T-helper 22 cell (primary cell): ENCODE measurements around the gene APOL2.
"Not testable (repeated sequence)": the region's sequence is repeated elsewhere in the genome, so short reads cannot be mapped to it uniquely, and the experiment has no call there.

Experiments
- DNase-seq: peaks from one replicate; pipeline ENCODE4 v3.0.0-alpha.2; 2020; ENCODE audit warnings: low read depth

The APOL2 gene

DNA sequence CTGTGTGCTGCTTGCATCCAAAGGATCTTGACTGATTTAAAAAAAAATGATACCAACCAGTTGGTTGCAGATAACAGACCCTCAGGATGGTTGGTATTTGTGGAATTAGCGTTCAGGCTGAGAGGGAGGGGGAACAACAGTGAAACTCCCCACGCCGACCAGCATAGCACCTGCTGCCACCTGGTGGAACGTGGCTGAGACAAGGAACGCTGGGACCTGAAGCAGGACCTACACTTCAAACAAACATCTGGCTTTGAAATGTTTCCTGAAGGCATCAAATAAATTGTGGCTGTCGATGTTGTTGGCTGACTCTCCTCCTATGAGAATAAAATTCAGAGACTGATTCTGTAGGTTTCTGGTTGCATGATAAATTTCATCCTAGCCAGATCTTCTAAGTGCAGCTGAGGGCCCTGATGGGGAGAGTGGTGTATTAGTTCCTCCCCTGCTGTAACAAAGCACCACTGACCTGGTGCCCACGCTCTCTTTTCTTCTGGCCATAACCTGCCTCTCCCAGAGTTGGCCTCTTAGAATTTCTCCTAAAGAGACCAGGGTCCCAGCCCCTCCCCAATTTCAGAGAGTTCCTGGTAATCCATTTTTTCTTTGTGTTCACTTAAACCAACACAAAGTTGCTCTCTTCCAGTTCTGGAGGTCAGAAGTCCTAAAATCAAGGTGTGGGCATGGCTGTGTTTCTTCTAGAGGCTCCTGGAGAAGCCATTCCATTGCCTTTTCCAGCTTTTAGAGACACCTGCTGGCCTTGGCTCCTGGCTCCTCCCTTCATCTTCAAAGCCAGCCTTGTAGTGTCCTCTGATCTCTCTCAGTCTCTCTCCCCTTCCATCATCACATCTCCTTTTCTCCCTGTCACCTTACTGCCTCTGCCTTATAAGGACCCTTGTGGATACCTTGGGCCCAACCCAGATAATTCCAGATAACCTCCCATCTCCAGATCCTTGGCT is 17.3 kb downstream of the APOL2 start:
- DNase-seq = no peak

DNA sequence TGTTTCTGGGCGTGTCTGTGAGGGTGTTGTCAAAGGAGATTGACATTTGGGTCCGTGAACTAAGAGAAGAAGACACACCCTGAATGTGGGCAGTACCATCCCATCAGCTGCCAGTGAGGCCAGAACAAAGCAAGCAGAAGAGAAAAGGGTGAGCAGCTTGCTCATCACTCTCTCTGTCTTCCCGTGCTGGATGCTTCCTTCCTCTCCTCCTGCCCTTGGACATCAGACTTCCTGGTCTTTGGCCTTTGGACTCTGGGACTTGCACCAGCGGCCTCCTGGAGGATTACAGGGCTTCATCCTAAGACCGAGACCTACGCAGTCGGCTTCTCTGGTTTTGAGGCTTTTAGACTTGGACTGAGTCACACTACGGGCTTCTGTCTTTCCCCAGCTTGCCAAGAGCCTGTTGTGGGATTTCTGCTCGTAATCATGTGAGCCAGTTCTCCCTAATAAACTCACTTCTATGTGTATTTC is 18.8 kb downstream of the APOL2 start:
- no peak for DNase-seq

DNA sequence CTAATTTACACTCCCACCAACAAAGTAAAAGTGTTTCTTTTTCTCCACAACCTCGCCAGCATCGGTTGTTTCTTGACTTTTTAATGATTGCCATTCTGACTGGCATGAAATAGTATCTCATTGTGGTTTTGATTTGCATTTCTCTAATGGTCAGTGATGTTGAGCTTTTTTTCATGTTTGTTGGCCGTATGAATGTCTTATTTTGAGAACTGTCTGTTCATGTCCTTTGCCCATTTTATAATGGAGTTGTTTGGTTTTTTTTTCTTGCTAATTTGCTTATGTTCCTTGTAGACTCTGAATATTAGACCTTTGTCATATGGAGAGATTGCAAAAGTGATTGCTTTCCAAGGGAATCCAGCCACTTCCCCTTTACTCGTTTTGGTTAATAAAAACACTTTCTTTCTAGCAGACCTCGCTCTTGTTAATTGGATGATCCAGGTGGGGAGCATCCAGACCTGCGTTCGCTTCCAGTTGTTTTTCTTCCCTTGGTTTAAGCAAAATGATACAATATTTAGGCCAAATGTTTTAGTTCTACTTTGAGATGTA is 20.6 kb downstream of the APOL2 start:
- DNase-seq = no peak

DNA sequence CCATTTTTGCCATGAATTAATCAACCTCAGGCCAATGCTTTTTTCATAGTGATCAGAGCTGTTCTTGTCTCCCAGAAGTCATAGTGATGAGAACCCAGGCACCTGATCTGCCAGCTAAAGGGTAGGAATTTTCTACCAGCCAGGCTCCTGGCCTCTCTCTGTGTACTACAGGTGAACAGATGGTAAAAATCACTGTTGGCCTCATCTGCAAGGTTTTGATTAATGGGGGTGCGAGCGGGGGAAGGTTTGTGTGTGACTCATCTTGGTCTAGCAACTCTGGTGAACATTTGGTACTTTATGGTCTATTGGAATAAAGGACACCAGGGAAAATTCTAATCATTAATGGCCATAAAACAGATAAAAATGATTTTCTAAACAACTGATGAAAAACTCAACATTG is 23.3 kb downstream of the APOL2 start:
- DNase-seq = no peak

DNA sequence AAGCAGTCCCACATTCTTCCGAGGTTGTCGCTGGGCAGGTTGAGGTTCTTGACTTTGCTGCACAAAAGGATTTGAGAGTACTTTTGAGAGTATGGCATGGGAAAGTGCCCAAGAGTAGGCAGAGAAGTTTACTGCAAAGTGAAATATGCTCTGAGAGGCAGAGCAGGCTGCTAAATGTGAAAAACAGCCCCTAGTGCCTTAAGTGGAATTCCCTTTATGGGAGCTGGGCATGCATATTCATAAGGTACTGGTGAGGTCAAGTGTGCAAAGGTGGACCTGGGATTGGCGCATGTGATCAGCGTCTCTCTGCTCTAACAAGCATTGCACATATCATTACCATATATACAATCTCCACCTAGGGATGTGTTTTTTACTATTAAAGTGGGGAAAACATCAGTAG is 25.7 kb downstream of the APOL2 start:
- no peak for DNase-seq

DNA sequence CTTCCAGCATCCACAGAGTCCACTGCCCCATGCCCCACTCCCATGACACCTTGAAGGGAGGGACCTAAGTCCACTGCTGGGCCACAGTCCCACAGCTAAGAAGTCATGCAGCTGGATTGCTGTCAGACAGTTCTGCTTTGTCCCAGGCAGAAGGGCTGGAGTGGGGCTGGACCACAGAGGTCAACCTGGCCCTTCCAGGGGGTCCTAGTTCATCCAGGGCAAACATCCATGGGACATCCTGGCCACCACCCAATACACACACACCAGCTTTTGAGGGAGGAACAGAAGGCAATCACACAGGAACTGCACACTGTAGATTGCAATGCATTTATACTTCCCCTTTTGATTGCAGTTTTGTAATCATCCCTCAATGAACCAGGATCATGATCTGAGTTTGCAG is 26.4 kb downstream of the APOL2 start:
- DNase-seq = no peak

DNA sequence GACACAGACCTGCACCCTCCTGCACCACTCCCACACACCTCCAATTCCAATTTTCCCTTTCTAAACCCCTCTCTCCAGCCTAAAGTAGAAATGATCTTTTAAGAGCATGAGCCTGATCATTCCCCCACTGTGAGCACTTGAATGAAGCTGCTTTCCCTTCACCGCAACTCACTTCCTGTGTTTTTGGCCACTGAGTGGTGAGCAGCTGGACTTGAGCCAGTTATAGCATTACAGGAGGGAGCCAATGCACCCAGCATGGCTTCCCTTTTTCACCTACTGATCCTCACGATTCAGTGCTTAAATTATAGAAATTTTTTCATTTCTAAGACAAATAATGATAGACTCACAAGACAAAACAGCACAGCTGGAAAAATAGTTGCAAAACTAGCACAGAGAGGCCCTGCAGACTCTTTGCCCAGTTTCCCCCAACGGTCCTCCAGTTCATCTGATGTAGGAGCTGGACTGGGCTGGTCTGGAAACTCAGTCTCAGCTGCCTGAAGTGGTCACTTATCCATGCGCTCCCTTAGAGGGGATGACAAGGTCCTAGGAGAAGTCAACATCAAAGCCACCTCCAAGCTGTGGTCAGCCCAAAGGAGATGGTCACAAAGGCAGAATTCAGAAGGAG is 28.0 kb downstream of the APOL2 start:
- DNase-seq = no peak

DNA sequence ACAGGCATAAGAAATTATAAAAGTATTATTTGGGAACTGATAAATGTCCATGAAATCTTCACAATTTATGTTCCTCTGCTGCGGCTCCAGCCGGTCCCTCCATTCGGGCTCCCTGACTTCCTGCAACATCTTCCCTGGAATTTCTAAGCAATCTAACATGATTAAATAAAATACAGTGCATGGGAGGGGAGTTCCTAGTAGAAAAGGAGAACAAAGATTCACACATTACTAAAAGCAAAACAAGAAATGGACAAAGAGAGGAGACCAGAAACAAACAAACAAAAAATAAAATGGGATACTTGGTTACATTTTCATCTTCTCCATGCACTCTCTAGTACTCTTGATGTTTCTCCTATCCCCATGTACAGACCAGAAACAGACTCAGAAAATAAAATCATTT is 29.1 kb downstream of the APOL2 start:
- no peak for DNase-seq

DNA sequence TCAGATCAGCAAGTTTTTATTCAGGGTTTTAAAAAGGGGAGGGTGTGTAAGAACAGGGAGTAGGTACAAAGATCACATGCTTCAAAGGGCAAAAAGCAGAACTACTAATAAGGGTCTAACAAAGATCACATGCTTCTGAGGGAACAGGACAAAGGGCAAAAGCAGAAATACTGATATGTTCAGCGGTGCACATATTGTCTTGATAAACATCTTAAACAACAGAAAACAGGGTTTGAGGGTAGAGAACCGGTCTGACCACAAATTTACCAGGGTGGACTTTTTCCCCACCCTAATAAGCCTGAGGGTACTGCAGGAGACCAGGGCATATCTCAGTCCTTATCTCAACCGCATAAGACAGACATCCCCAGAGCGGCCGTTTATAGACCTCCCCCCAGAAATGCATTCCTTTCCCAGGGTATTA is 29.8 kb downstream of the APOL2 start:
- DNase-seq = not testable (repeated sequence)

DNA sequence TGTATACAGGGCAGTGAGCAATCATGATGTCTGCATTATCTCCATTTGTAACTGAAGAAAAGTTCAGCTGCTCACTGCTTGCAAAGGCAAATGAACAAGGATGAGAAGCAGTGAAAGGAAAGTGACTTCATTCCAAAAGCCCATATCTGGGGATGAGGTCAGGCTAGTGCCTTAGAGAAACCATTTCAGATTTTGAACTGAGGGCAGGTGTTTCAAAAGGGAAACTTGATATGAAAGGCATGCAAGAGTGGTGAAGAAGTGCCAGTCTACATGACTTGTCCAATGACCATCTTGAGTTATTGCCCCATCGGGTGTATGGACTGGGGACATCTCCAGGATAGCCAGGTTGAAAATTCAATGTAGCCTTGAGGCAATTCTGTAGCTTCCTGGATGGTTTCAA is 30.4 kb downstream of the APOL2 start:
- no peak for DNase-seq

DNA sequence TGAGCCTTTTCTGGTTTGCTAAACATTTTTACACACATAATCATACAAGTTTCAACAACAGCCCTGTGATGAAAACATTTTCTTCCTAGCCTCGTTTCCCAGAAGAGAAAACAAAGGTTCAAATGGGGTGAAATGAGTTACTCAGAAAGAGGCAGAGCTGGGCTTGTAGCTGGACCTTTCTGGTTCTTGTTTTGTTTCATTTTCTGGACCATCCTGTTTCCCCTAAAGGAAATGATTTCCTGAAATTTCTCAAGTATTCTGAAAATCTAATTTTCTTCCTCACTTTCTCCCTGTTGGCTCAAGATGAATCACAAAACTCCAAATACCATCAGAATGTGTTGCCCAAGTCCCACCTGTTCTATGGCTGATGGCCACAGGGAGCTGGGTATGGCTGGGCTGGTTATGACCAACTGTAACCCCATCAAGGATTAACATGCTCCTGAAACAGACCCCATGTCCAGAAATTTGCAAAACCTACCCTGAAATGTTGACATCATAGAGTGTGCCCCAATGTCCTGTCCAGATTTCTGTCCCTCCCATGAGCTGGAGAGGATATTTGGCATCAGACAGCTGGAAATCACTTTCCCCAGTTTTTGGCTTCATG is 31.1 kb downstream of the APOL2 start:
- DNase-seq = no peak

DNA sequence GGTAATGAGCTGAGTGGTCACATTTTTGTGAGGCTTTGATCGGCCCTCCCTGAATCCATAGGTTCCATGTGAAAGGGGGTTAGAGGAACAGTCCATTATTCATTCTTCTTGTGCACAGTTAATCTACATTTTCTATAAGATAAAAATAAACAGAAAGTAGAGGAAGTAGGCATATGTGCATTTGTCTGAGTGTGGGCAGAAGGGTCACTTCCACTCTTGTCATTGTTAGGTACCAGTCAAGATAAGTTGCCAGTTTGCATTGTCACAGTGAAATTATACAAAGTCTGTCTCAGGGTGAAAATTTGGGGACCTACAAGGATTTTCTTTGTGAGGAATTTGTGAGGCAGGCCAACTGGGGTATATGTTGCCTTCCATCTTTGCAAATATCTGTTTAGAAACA is 33.1 kb downstream of the APOL2 start:
- DNase-seq = no peak

DNA sequence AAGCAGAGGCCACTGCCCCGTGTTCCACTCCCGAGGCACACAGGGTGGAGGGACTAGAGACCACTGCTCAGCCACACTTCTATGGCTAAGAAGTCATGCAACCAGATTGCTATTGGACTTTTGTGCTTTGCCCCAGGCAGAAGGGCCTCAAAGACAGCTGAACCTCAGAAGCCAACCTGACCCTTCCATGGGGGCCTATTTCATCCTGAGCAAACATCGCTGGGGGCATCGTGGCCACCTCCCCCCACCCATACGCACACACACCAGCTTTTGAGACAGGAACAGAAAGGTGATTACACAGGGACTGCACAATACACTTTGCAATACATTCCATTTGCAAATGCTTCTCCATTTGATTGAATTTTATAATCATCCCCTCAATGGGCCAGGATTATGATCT is 33.8 kb downstream of the APOL2 start:
- DNase-seq = not testable (repeated sequence)

DNA sequence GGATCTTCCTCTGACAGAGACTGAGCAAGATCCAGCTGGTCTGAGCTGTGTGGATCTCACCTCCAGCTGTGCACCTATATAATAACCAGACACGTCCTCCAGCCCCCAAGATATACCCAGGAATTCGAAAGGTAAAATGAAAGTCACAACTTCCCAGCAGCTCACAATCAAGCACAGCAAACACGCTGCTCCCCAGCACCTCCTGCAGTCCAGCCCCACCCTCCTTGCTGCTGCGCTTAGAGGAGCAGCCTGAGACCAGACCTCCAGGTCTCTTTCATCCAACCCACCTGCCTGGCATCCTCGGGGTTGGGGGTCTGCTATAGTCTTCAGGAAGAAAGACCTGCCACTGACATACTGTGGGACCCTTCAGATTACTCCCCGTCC is 34.7 kb downstream of the APOL2 start:
- DNase-seq = no peak

DNA sequence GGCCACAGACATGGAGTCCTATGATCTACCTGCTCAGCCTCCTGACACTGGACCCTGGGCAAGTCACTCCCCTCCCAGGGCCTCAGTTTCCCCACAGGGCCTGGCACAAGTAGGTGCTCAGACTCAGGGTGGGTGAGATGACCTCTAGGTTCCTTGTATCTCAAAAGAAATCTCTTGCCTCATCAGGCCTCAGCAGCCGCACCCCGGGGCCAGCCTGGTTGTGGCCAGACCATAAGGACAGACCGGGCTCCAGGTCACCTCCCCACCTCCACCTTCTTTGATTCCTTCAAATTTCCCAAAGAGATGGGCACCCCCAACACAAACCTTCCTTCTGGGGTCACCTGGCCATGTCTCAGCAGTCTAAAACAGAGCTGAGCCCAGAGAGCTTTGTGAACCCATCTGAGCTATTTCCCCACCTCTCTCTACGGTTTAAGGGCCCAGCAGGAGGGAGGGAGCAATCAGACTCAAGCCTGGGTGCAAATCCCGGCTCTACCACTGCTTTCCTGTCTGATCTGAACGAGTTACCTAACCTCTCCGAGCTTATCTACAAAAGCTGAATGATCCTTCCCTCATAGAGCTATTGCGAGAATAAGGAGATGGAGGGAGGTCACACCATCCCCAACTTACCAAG is 35.2 kb downstream of the APOL2 start:
- no peak for DNase-seq

DNA sequence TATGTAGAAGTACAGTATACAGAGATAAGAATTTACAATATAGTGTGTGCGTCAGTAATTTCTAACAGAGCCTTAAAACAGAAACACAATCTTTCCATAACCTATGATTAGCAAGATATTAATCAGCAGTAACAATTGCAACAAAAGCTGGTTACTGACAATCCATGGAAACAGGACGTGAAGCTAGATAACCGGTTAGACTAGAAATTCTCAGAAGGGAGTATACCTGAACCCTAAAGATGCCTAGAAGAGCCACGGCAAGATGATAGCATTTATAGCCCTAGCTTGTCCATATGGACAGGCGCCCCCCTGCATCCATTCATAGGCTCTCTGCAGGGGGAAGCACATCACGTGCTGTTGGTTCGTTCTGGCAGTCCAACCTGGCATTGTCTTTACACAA is 35.9 kb downstream of the APOL2 start:
- DNase-seq = not testable (repeated sequence)

DNA sequence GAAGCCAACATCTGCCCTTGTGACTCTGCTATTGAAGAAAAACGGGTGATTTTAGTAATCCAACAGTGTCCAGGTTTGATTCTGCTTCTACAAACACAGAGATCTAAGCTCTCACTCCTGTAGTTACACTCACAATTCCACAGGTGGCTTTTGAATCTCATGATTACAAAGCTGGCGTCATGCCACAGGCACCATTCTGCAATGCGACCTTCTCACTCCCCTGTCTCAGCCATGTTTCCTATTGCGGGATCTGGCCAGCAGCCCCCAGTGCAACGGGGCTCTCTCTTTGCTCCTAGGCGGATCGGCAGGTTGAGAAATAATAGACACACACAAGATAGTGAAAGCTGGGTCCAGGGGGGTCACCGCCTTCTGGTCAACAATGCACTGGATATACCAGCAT is 36.4 kb downstream of the APOL2 start:
- not testable (repeated sequence) for DNase-seq

DNA sequence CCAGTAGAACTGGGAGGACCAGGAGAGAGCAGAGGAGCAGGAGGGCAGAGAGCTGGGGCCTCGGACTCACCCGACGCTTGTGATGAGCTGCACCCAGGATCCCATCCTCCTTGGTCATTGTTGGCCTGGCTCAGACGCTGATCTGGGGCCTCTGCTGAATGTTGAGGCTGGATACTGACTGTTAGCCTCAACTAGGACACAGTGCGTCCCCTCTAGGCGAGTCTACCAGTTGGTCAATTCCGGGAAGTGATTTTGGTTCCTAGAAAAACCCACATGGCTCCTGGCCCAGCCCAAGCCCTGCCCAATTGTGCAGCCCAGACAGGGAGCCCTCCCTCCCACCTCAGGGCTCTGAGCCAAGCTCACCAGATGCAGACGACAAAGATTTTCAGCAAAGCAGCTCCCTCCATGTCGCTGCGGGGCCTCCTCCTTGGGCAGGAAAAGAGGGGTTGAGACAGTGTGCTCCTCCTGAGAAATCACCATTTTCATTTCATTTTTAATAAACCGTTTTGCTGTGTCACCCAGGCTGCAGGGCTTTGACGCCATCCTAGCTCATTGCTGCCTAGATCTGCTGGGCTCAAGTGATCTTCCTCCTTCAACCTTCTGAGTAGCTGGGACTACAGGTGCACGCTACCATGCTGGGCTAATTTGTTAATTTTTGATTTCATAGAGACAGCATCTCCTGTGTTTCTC is 37.6 kb downstream of the APOL2 start, which contains the start of gene APOL4:
Gene APOL4, minus strand, starts transcription at position 180 of the 690 bp plus-strand sequence. Its CDS starts 75 bp downstream, at position 105.
- DNase-seq = no peak

DNA sequence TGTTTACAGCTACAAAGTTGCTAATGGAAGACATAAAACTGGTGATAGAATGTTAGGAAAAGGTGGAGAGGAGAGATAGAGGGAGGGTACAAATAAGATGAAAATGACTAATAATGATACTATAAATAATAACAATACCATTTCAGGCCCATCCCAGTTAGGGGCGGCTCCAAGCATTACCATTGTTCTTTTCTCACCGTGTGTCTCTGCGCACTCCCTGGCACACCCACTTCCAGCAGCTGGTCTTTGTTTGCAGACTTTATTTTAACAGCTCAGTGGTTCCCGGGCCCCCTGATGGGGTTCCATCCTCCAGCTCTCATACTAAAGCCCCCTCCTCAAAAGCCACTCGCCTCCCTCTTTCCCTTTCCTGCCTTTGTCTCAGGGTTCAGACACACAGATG is 38.3 kb downstream of the APOL2 start:
- not testable (repeated sequence) for DNase-seq

DNA sequence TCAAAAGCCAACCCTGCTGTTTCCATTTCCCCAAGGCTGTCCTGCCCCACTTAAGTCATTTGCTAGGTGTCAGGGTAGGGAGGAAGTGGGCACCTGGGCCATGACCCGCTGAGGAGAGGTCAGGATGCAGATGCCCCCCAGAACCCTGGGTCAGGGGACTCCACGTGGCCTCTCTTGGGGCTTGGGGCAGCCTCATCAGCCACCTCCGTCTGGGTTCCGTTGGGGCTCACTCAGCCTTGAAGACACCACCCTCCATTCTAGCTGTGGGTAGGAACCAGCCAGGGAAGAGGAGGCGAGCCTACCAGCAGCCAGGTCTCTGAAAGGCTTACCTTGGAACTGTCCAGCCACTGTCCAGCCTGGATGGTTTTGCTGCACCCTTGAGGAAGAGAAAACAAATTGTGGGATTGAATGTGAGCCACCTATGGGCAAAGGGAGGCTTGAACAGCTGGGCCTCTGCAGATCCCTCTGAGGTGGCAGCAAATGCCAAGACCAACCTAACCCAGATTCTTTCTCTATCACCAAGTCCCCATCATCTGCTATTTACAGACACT is 40.3 kb downstream of the APOL2 start:
- DNase-seq = no peak

DNA sequence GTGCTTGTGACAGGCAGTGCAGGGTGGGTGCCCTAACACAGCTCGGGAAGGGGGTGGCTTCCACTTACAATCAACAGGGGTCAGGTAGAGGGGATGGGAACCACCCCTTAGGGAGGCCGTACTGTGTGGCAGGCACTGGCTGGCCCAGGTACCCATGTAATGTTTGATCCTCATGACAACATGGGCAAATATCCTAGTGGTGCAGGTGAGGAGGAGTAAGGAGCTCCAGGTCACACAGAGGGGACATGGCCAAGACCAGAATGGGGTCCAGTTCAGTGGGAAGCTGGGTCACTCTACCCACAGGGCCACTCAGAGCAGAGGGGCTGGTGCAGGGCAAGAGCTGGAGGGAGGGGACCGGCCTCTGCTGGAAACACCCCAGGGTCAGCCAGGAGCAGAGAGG is 40.8 kb downstream of the APOL2 start:
- DNase-seq = no peak
